Measurements from ENCODE around the gene ZNF836. TPM values are rescaled to one million over a fixed set of nuclear protein-coding genes. Genes with fewer than 3 reads are reported as not detected.

The ZNF836 gene
- polyA plus RNA-seq, 1 donor = 8.2 TPM

Other genes with a start within 250 kb of the ZNF836 start
- gene ZNF613, start 244.1 kb downstream of the ZNF836 start, polyA plus RNA-seq (ENCODE audit: insufficient read length) = 6.1 TPM
- gene ZNF350, start 184.8 kb downstream of the ZNF836 start, polyA plus RNA-seq (ENCODE audit: insufficient read length) = 7.0 TPM
- 9.9 TPM for gene ZNF615, start 163.4 kb downstream of the ZNF836 start, polyA plus RNA-seq (ENCODE audit: insufficient read length)
- gene ZNF614, start 143.2 kb downstream of the ZNF836 start, polyA plus RNA-seq (ENCODE audit: insufficient read length) = 7.8 TPM
- 11.3 TPM for gene ZNF432, start 122.8 kb downstream of the ZNF836 start, polyA plus RNA-seq (ENCODE audit: insufficient read length)
- 11.0 TPM for gene ZNF841, start 75.9 kb downstream of the ZNF836 start, polyA plus RNA-seq (ENCODE audit: insufficient read length)
- gene ZNF616, start 31.7 kb downstream of the ZNF836 start, polyA plus RNA-seq (ENCODE audit: insufficient read length) = 9.1 TPM
- 293 TPM for gene PPP2R1A, start 18.4 kb upstream of the ZNF836 start, polyA plus RNA-seq (ENCODE audit: insufficient read length)
- 10.9 TPM for gene ZNF766, start 98.0 kb upstream of the ZNF836 start, polyA plus RNA-seq (ENCODE audit: insufficient read length)
- gene ZNF480, start 125.5 kb upstream of the ZNF836 start, polyA plus RNA-seq (ENCODE audit: insufficient read length) = 9.5 TPM
- gene ZNF610, start 164.6 kb upstream of the ZNF836 start, polyA plus RNA-seq (ENCODE audit: insufficient read length) = 3.3 TPM
- 12.5 TPM for gene ZNF880, start 198.3 kb upstream of the ZNF836 start, polyA plus RNA-seq (ENCODE audit: insufficient read length)
- 20.1 TPM for gene ZNF528, start 226.2 kb upstream of the ZNF836 start, polyA plus RNA-seq (ENCODE audit: insufficient read length)

Measured in forelimb muscle (tissue), 1 donor.